ENCODE data around the gene NAALADL2. TPM values are rescaled to one million over a fixed set of nuclear protein-coding genes. Genes with fewer than 3 reads are reported as not detected.

NAALADL2 gene
- polyA plus RNA-seq, 3 donors from 2014 or later, result 0.10 TPM; not detected in 2

DNA sequence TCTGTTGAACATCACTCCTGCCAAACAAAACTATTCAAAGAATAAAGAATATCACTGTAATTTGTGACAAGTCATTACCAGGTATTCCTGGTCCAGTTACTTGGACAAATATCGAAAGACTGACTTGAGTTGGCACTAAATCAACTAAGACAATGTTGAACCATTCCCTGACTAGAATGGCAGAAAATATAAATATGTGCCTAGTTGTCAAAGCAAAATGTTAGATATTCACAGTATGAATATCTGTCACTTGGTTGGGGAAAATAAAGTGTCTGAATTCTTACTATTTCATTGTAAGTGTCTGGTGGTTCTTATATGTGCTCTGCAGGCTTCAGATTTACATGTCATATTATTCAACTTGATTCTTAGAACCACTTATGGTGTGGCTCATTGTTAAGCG, 470.2 kb downstream of the NAALADL2 start:
- Mint-ChIP-seq H3K27me3 (ENCODE audit: low read depth in 3 of 3) (peaks cover 0 to 4% (median 0%) of the 10 kb centered on the region in 3 donors), H3K4me3 (no peak overlapping the region), H3K4me1 (no peaks in the 10 kb centered on the region), H3K27ac (no peak overlapping the region), H3K36me3 (no peaks in the 10 kb centered on the region), H3K9me3 (peaks cover 11 to 66% (median 25%) of the 10 kb centered on the region in 6 donors)
- no peak for DNase-seq

DNA sequence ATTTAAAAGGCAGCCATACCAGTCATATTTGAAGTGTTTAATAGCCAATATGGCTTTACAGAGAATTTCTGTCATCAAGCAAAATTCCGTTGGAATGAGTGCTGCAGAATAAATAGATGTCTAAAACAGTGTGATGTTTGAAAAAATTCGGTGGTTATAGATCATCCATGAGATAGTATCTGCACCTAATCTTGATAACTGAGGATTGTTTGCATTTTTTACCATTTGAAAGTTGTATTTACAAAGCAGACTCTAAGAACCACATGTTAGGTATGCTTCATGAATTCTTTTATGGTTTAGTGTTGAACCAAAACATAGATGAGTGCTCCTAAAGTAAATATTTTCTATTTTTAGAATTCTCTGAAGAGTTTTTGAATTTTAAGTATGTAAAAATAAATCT, 476.1 kb downstream of the NAALADL2 start:
- no peak for DNase-seq
- no peaks in the 10 kb centered on the region for H3K27me3 Mint-ChIP-seq (ENCODE audit: low read depth in 3 of 3)
- H3K4me1 Mint-ChIP-seq, result no peaks in the 10 kb centered on the region
- H3K36me3 Mint-ChIP-seq, result no peaks in the 10 kb centered on the region
- no peak overlapping the region for H3K4me3 Mint-ChIP-seq
- no peak overlapping the region for H3K27ac Mint-ChIP-seq
- H3K9me3 Mint-ChIP-seq, result peaks cover 13 to 63% (median 23%) of the 10 kb centered on the region in 6 donors

- H3K9me3 Mint-ChIP-seq, result peaks cover 5 to 50% (median 15%) of the 10 kb centered on the region in 6 donors
- no peak for DNase-seq
- no peak overlapping the region for H3K27ac Mint-ChIP-seq
- no peaks in the 10 kb centered on the region for H3K4me1 Mint-ChIP-seq
- H3K36me3 Mint-ChIP-seq, result no peaks in the 10 kb centered on the region
- no peak overlapping the region for H3K4me3 Mint-ChIP-seq
- no peaks in the 10 kb centered on the region for H3K27me3 Mint-ChIP-seq (ENCODE audit: low read depth in 3 of 3)
Measured at GRCh38 chr3:175336406-175337133, 477.4 kb downstream of the NAALADL2 start.

DNA sequence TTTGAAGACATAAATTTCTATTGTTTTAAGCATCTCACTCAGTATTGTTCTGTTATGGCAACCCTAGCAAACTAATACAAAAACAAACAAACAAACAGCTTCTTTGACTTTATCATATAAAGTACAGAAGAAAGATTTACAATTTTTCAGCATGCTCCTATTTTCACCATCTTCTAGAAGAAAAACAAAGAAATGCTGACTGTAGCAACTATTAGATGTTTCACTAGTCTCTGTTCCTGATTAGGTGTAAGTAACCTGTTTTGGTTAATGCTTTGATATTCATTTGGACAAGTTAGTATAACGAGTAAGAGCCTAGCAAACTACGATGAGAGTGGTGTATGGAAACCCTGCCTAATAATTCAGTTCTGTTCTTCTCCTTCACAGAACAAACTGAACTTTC, 478.5 kb downstream of the NAALADL2 start:
- Mint-ChIP-seq H3K9me3 (peaks cover 3 to 46% (median 14%) of the 10 kb centered on the region in 6 donors), H3K27ac (no peak overlapping the region), H3K36me3 (no peaks in the 10 kb centered on the region), H3K4me3 (no peak overlapping the region), H3K27me3 (ENCODE audit: low read depth in 3 of 3) (peaks cover 0 to 2% (median 0%) of the 10 kb centered on the region in 3 donors), H3K4me1 (no peaks in the 10 kb centered on the region)
- no peak for DNase-seq

GRCh38 chr3:175338775-175339535, 479.8 kb downstream of the NAALADL2 start:
- no peak overlapping the region for H3K27ac Mint-ChIP-seq
- no peaks in the 10 kb centered on the region for H3K36me3 Mint-ChIP-seq
- peaks cover 0 to 2% (median 0%) of the 10 kb centered on the region in 3 donors for H3K27me3 Mint-ChIP-seq (ENCODE audit: low read depth in 3 of 3)
- H3K4me1 Mint-ChIP-seq, result no peaks in the 10 kb centered on the region
- no peak for DNase-seq
- H3K9me3 Mint-ChIP-seq, result peaks cover 3 to 44% (median 15%) of the 10 kb centered on the region in 6 donors
- H3K4me3 Mint-ChIP-seq, result no peak overlapping the region

- H3K4me3 Mint-ChIP-seq, result no peak overlapping the region
Measured at GRCh38 chr3:175340338-175341015, 481.3 kb downstream of the NAALADL2 start.

DNA sequence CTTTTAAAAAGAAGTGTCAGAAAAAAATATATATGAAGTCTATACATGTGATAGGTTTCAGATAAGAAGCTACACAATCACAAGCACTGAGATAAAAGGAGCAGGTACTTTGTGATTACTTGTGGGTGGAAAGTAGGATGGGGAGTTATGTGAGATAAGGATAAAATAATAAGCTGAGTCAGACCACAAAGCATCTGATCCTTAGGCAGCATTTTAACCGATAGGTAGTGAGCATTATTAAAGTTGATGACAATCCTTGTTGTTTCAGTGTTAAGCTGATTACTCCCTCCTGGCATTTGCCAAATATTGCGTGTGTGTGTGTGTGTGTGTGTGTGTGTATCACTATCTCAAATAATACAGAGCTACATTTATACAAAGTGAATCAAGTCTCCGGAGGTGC, 483.1 kb downstream of the NAALADL2 start:
- H3K4me3 Mint-ChIP-seq, result no peak overlapping the region
- DNase-seq, result no peak

More at GRCh38 chr3:175340338-175341015, 481.3 kb downstream of the NAALADL2 start:
- Mint-ChIP-seq H3K9me3 (peaks cover 3 to 48% (median 13%) of the 10 kb centered on the region in 6 donors), H3K36me3 (no peaks in the 10 kb centered on the region), H3K4me1 (no peaks in the 10 kb centered on the region), H3K27me3 (ENCODE audit: low read depth in 3 of 3) (peaks cover 0 to 2% (median 0%) of the 10 kb centered on the region in 3 donors), H3K27ac (no peak overlapping the region)
- DNase-seq, result no peak

DNA sequence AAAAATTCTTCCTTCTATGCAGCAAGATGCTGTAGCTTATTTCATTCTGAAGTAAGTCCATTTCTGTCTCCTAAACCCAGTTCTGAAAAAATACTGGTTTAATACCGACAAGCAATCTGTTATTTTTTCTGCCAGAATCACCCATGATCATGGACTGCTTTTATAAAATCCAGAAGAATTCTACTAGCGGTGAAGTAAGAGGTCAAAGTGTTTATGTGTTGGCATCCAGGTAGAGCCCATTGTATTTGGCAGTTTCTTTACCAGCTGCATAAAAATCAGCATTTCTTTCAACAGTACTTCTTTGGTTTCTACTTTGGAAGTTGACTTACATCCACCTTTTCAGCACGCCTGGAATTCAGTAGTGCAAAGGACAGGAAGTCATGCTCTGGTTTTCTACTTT, 484.8 kb downstream of the NAALADL2 start:
- DNase-seq, result no peak
- Mint-ChIP-seq H3K9me3 (peaks cover 0 to 30% (median 12%) of the 10 kb centered on the region in 6 donors), H3K27ac (no peak overlapping the region), H3K36me3 (no peaks in the 10 kb centered on the region), H3K4me3 (no peak overlapping the region), H3K27me3 (ENCODE audit: low read depth in 3 of 3) (peaks cover 0 to 2% (median 0%) of the 10 kb centered on the region in 3 donors), H3K4me1 (peaks cover 0 to 13% of the 10 kb centered on the region in 2 donors)

More for the DNA sequence above, 483.1 kb downstream of the NAALADL2 start:
- H3K27ac Mint-ChIP-seq, result no peak overlapping the region
- no peaks in the 10 kb centered on the region for H3K36me3 Mint-ChIP-seq
- H3K4me1 Mint-ChIP-seq, result no peaks in the 10 kb centered on the region
- peaks cover 0 to 2% (median 0%) of the 10 kb centered on the region in 3 donors for H3K27me3 Mint-ChIP-seq (ENCODE audit: low read depth in 3 of 3)
- H3K9me3 Mint-ChIP-seq, result peaks cover 3 to 44% (median 14%) of the 10 kb centered on the region in 6 donors

- Mint-ChIP-seq H3K4me3 (no peak overlapping the region), H3K4me1 (peaks cover 2 to 19% of the 10 kb centered on the region in 2 donors), H3K27me3 (ENCODE audit: low read depth in 3 of 3) (peaks cover 0 to 7% (median 0%) of the 10 kb centered on the region in 3 donors), H3K27ac (no peak overlapping the region), H3K9me3 (peaks cover 2 to 33% (median 11%) of the 10 kb centered on the region in 6 donors), H3K36me3 (no peaks in the 10 kb centered on the region)
- no peak for DNase-seq
Measured at GRCh38 chr3:175346573-175347356, 487.6 kb downstream of the NAALADL2 start.

GRCh38 chr3:175349168-175349567, 490.0 kb downstream of the NAALADL2 start:
- Mint-ChIP-seq H3K4me1 (peaks cover 2 to 19% of the 10 kb centered on the region in 2 donors), H3K27me3 (ENCODE audit: low read depth in 3 of 3) (peaks cover 0 to 5% (median 0%) of the 10 kb centered on the region in 3 donors), H3K27ac (no peak overlapping the region), H3K4me3 (no peak overlapping the region), H3K9me3 (peaks cover 6 to 24% (median 8%) of the 10 kb centered on the region in 6 donors), H3K36me3 (no peaks in the 10 kb centered on the region)
- no peak for DNase-seq

GRCh38 chr3:175355801-175356335, 496.7 kb downstream of the NAALADL2 start:
- Mint-ChIP-seq H3K27me3 (ENCODE audit: low read depth in 3 of 3) (no peaks in the 10 kb centered on the region), H3K4me1 (no peaks in the 10 kb centered on the region), H3K9me3 (peaks cover under 1 to 18% (median 6%) of the 10 kb centered on the region in 6 donors), H3K27ac (no peak overlapping the region), H3K4me3 (no peak overlapping the region), H3K36me3 (no peaks in the 10 kb centered on the region)
- no peak for DNase-seq

- H3K36me3 Mint-ChIP-seq, result no peaks in the 10 kb centered on the region
- H3K4me3 Mint-ChIP-seq, result no peak overlapping the region
Measured at GRCh38 chr3:175356899-175357324, 497.8 kb downstream of the NAALADL2 start.

DNA sequence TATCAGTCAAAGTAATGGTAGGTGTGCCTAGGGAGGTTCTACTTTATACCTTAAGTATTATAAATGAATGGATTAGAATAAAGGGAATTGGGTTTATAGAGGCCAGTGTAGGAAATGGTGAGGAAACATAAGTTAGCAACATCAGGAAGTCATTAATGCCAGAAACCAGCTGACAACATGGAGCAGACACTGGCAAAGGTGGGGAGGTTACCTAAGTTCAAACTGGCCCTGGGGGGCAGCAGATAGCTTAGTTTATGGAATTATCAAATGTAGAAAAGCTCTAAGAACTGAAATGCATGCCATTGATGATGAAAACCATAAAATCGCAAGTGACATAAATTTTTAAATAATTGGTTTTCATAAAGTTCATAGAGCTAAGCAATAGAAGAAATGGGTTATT, 498.6 kb downstream of the NAALADL2 start:
- Mint-ChIP-seq H3K27me3 (ENCODE audit: low read depth in 3 of 3) (no peaks in the 10 kb centered on the region), H3K9me3 (peaks cover 6 to 27% (median 10%) of the 10 kb centered on the region in 6 donors), H3K4me3 (no peak overlapping the region), H3K36me3 (no peaks in the 10 kb centered on the region), H3K4me1 (no peaks in the 10 kb centered on the region), H3K27ac (no peak overlapping the region)
- no peak for DNase-seq

More at GRCh38 chr3:175356899-175357324, 497.8 kb downstream of the NAALADL2 start:
- Mint-ChIP-seq H3K9me3 (peaks cover 5 to 25% (median 7%) of the 10 kb centered on the region in 6 donors), H3K27ac (no peak overlapping the region), H3K27me3 (ENCODE audit: low read depth in 3 of 3) (no peaks in the 10 kb centered on the region), H3K4me1 (no peaks in the 10 kb centered on the region)
- no peak for DNase-seq

Data from immature natural killer cell (primary cell).